Cardiac muscle cell (in vitro differentiated cells and primary cell): Measurements from ENCODE around the gene TRIM62. TPM values are rescaled to one million over a fixed set of nuclear protein-coding genes. Genes with fewer than 3 reads are reported as not detected.

Source experiments
- DNase-seq, 2 donors: peaks; one replicate each; pipeline versions ENCODE4 v3.0.0 to v3.0.0-alpha.2; 2010 to 2017; ENCODE audit warnings: low read depth in 1 of 2, low spot score in 1 of 2
- H3K27ac ChIP-seq: fragments of 200-600 bp; sonication (generic); 2 replicates; pipeline ENCODE4 v1.5.1; 2016
- H3K27me3 ChIP-seq: fragments of 200-600 bp; sonication (generic); 2 replicates; pipeline ENCODE4 v1.6.0; 2016; ENCODE audit warnings: control low read depth
- H3K36me3 ChIP-seq: fragments of 200-600 bp; sonication (generic); 2 replicates; pipeline ENCODE4 v1.5.1; 2016; ENCODE audit warnings: control low read depth
- H3K4me1 ChIP-seq: fragments of 200-600 bp; sonication (generic); 2 replicates; pipeline ENCODE4 v1.8.1; 2017; ENCODE audit warnings: low read depth, mild to moderate bottlenecking, mixed run types
- H3K4me3 ChIP-seq: fragments of 200-600 bp; sonication (generic); 2 replicates; pipeline ENCODE4 v1.5.1; 2016; ENCODE audit warnings: mild to moderate bottlenecking
- H3K9me3 ChIP-seq: fragments of 200-600 bp; sonication (generic); 2 replicates; pipeline ENCODE4 v1.5.1; 2017; ENCODE audit warnings: low read depth, mild to moderate bottlenecking, control low read depth
- polyA plus RNA-seq: library from polyadenylated mRNA; unstranded; fragments of >200 nt; fragmentation: Nextera tagmentation; extraction: Ambion mirVana; gene quantifications from 2 replicates; pipeline ENCODE4 v1.2.1, GENCODE V29; 2016
- total RNA-seq: library from RNA; depleted of rRNA; stranded (reverse); fragments of >200 nt; gene quantifications from 2 replicates; pipeline ENCODE4 v1.2.3, GENCODE V29; 2016
- TF ChIP-seq, protein P1 (sequence below): IDR thresholded peaks from 2 replicates; pipeline ENCODE4 v1.5.1; 2012; ENCODE audit warnings: low read depth, mild to moderate bottlenecking, low read length

Gene TRIM62
- total and polyA plus RNA-seq, 2 experiments from 2014 or later, result 3.1 to 5.8 TPM

DNA sequence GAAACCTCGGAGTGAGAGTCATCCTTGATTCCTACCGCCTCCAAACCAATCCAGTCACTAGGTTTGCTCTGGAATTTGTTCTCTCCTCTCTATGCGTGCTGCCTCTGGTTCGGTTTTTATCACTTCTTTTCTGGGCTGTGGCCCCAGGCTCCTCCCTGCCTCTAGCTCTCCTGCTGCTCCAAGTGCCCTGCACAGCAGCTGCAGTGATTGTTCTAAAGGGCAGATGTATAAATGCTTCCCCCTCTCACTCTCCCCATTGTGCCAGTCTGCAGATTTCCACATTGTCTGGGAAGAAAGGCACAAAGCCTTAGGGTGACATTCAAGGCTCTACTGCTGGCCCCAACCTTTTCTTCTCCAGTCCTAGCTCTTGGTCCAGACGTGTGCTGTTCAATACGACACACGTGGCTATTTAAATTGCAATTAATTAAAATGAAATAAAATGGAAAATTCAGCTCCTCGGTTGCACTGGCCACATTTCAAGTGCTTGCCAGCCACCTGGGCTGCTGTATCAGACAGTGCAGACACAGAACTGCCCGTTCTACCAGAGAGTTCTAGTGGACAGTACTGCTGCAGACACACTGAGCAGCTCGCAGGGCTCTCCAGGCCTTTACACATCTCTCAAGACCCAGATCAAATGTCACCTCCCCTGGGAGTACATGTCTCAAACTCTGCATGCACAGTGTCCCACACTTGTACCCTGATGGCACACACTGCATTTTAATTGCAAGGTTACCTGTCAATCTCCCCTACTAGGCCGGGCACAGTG, 12.4 kb downstream of the TRIM62 start:
- Histone ChIP-seq H3K27ac (no peak overlapping the region), H3K9me3 (no peaks in the 10 kb centered on the region), H3K36me3 (no peaks in the 10 kb centered on the region), H3K4me3 (no peak overlapping the region), H3K27me3 (no peaks in the 10 kb centered on the region), H3K4me1 (no peaks in the 10 kb centered on the region)
- TF ChIP-seq, protein P1, sequence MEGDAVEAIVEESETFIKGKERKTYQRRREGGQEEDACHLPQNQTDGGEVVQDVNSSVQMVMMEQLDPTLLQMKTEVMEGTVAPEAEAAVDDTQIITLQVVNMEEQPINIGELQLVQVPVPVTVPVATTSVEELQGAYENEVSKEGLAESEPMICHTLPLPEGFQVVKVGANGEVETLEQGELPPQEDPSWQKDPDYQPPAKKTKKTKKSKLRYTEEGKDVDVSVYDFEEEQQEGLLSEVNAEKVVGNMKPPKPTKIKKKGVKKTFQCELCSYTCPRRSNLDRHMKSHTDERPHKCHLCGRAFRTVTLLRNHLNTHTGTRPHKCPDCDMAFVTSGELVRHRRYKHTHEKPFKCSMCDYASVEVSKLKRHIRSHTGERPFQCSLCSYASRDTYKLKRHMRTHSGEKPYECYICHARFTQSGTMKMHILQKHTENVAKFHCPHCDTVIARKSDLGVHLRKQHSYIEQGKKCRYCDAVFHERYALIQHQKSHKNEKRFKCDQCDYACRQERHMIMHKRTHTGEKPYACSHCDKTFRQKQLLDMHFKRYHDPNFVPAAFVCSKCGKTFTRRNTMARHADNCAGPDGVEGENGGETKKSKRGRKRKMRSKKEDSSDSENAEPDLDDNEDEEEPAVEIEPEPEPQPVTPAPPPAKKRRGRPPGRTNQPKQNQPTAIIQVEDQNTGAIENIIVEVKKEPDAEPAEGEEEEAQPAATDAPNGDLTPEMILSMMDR, result no peak
- peak in 1 of 2 donors; percentile 43 for DNase-seq

DNA sequence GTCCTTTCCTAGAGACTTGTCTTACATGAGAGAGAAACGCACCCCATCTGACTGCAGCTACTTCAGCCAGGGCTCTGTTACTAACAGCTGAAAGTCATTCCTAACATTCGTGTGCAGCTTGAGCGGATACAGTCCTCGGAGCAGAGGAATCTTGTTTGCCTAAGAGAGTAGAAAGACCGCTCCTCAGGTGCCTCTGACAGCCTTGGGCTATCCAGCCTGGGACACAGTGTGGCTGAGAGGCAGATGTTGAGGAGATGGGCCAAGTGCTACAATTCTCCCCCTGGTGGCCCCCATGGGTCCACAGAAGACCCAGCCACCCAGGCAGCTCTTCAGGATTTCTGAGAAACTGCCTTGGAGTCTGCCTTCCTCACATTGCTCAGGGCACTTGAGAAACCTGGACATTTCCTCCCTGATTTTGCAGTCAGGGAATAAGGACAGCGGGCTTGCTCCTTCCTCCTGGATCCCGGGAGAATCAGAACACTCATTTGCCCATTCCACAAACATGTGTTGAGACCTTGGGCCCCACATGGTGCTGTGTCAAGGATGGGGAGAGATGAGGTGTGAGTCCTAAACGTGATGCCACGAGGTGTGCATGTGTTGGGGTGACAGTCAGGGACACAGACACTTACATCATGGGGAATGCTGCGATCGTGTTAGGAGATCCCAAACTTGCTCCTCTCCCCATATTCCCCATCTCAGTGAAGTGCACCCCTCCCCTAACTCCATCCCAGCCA, 13.1 kb downstream of the TRIM62 start:
- no peaks in the 10 kb centered on the region for H3K9me3 ChIP-seq
- no peak for DNase-seq
- no peak overlapping the region for H3K27ac ChIP-seq
- TF ChIP-seq, protein P1, result no peak
- H3K27me3 ChIP-seq, result no peaks in the 10 kb centered on the region
- no peaks in the 10 kb centered on the region for H3K36me3 ChIP-seq
- no peaks in the 10 kb centered on the region for H3K4me1 ChIP-seq
- H3K4me3 ChIP-seq, result no peak overlapping the region

DNA sequence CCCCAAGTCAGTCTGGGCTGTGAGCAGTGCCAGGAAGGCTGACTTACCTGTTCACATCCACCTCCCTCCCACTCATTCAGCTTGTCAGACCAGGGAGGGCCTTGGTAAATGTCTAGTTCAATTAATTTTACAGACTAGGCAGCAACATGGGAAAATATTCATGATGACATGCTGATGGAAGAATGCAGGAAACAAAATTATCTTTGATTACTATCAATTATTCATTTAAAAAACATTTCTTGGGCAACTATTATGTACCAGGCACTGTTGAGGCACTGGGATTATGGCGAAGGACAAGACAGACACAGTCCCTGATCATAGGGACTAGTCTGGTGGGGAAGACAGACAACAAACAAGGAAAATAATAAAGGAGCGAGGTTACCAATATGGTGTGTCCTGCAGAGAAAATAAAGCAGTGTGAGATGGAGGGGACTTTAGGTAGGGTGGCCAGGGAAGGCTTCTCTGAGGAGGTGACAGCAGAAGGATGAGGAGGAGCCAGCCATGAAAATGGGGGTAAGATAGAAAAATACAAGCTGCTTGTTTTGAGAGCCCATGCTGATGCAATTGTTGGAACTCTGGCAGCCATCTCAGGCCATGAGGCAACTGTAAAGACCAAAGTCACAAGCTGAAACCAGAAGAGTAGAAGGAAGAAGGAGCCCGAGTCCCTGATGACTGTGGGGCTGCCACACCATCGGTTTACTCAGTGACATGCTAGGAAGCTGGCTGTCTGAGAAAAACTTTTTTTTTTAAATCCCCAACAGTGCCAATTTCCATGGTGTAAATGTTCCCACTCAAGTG, 14.0 kb downstream of the TRIM62 start:
- Histone ChIP-seq H3K4me1 (no peaks in the 10 kb centered on the region), H3K27ac (no peak overlapping the region), H3K27me3 (no peaks in the 10 kb centered on the region), H3K4me3 (no peak overlapping the region), H3K36me3 (no peaks in the 10 kb centered on the region), H3K9me3 (no peaks in the 10 kb centered on the region)
- TF ChIP-seq, protein P1, result no peak
- no peak for DNase-seq

DNA sequence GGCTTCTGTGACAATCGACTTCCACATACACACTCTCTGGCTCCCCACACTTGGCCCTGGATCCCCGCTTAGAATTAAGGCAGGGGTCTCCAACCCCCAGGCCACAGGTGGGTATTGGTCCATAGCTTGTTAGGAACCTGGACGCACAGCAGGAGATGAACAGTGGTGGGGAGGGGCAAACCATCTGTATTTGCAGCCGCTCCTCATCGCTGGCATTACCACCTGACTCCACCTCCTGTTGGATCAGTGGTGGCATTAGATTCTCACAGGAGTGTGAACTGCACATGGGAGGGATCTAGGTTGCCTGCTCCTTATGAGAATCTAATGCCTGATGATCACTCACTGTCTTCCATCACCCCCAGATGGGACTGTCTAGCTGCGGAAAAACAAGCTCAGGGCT, 16.0 kb downstream of the TRIM62 start:
- H3K27ac ChIP-seq, result no peak overlapping the region
- H3K36me3 ChIP-seq, result no peaks in the 10 kb centered on the region
- no peak overlapping the region for H3K4me3 ChIP-seq
- no peaks in the 10 kb centered on the region for H3K27me3 ChIP-seq
- DNase-seq, result no peak
- H3K9me3 ChIP-seq, result no peaks in the 10 kb centered on the region
- H3K4me1 ChIP-seq, result no peaks in the 10 kb centered on the region
- TF ChIP-seq, protein P1, result no peak

DNA sequence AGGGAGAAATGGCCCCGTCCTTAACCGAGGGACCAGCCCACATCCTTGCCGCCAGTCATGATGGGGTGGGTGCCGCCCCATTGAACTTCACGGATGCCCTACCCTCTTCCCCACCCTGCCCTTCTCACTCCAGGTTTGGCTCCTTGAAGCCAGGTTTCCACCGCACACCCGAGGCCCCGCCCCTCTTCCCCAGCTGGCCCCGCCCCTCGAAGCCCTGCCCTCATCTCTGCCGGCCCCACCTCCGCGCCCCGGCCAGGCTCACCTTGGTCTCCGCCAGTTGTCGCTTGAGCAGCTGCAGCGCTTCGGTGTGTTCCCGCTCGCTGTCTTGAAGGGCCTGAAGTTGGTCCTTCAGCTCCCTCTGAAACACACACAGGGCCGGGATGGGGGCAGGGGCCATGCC, 16.6 kb downstream of the TRIM62 start:
- no peaks in the 10 kb centered on the region for H3K4me1 ChIP-seq
- H3K9me3 ChIP-seq, result no peaks in the 10 kb centered on the region
- H3K27ac ChIP-seq, result no peak overlapping the region
- TF ChIP-seq, protein P1, result no peak
- no peak for DNase-seq
- H3K4me3 ChIP-seq, result no peak overlapping the region
- H3K36me3 ChIP-seq, result no peaks in the 10 kb centered on the region
- H3K27me3 ChIP-seq, result no peaks in the 10 kb centered on the region
